Liver (tissue), 3 donors: ENCODE measurements around the gene CNGA3.

Experiments used
- EGR1 ChIP-seq, 2 donors: IDR thresholded peaks; 2 replicates each; pipeline ENCODE4 v1.6.1; 2016 to 2018; ENCODE audit warnings: antibody characterized with exemption in 2 of 2, low read depth in 2 of 2
- GABPA ChIP-seq, 2 donors: IDR thresholded peaks in 1 of 2; conservative IDR thresholded peaks in 1 of 2; 2 replicates each; pipeline ENCODE4 v1.6.1; 2016; ENCODE audit warnings: antibody characterized with exemption in 2 of 2, mild to moderate bottlenecking in 1 of 2, moderate library complexity in 1 of 2
- HNF4A ChIP-seq, 2 donors: conservative IDR thresholded peaks; 2 replicates each; pipeline ENCODE4 v1.6.1; 2016; ENCODE audit warnings: antibody characterized with exemption in 2 of 2, mild to moderate bottlenecking in 2 of 2
- HNF4G ChIP-seq: IDR thresholded peaks from 2 replicates; pipeline ENCODE4 v1.6.1; 2016; ENCODE audit warnings: antibody characterized with exemption
- RAD21 ChIP-seq, 2 donors: IDR thresholded peaks; 2 replicates each; pipeline ENCODE4 v1.6.1; 2016; ENCODE audit warnings: antibody characterized with exemption in 2 of 2, mild to moderate bottlenecking in 2 of 2
- RXRA ChIP-seq, 2 donors: IDR thresholded peaks; 2 replicates each; pipeline ENCODE4 v1.6.1; 2017 to 2018; ENCODE audit warnings: antibody characterized with exemption in 2 of 2, mild to moderate bottlenecking in 1 of 2
- SP1 ChIP-seq: IDR thresholded peaks from 2 replicates; pipeline ENCODE4 v1.6.1; 2018; ENCODE audit warnings: antibody characterized with exemption, mild to moderate bottlenecking
- TAF1 ChIP-seq: conservative IDR thresholded peaks from 2 replicates; pipeline ENCODE4 v1.6.1; 2016; ENCODE audit warnings: antibody characterized with exemption, mild to moderate bottlenecking
- YY1 ChIP-seq: IDR thresholded peaks from 2 replicates; pipeline ENCODE4 v1.6.1; 2016; ENCODE audit warnings: antibody characterized with exemption, mild to moderate bottlenecking
- TF ChIP-seq, protein P1 (sequence below): fragments of 150-350 bp; IDR thresholded peaks from 2 replicates; pipeline ENCODE4 v1.5.1; 2017; ENCODE audit warnings: improper control_type of control experiment, low read depth, low read length; ENCODE audit not compliant: missing input control
- TF ChIP-seq, protein P2 (sequence below): IDR thresholded peaks from 2 replicates; pipeline ENCODE4 v1.6.1; 2016; ENCODE audit warnings: antibody characterized with exemption
- TF ChIP-seq, protein P3 (sequence below): IDR thresholded peaks from 2 replicates; pipeline ENCODE4 v1.6.1; 2016; ENCODE audit warnings: antibody characterized with exemption
- TF ChIP-seq, protein P4 (sequence below): IDR thresholded peaks from 2 replicates; pipeline ENCODE4 v1.6.1; 2016; ENCODE audit warnings: antibody characterized with exemption, mild to moderate bottlenecking
- TF ChIP-seq, protein P5 (sequence below): IDR thresholded peaks from 2 replicates; pipeline ENCODE4 v1.6.1; 2016; ENCODE audit warnings: antibody characterized with exemption
- donor health status: healthy.
- donor health status: healthy.

DNA sequence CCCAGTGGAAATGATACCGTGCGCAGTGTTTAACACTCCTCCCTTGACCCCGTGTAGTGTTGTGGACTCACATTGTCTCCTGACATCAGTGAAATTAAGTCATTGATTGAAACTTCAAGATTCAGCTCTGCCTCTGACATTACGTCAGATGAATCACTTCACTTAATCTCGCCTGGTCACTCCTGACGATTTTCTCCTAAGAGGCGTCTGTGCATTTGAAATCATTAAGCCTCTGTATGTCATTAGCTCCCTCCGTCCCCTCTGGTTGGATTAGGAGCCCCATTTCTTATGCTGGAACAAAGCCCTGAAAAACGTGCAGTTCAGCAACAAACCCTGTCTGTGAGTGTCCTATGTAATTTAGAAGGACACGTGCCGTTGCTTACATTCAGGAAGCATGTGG lies 36.7 kb upstream of the CNGA3 start:
- TF ChIP-seq, protein P1, sequence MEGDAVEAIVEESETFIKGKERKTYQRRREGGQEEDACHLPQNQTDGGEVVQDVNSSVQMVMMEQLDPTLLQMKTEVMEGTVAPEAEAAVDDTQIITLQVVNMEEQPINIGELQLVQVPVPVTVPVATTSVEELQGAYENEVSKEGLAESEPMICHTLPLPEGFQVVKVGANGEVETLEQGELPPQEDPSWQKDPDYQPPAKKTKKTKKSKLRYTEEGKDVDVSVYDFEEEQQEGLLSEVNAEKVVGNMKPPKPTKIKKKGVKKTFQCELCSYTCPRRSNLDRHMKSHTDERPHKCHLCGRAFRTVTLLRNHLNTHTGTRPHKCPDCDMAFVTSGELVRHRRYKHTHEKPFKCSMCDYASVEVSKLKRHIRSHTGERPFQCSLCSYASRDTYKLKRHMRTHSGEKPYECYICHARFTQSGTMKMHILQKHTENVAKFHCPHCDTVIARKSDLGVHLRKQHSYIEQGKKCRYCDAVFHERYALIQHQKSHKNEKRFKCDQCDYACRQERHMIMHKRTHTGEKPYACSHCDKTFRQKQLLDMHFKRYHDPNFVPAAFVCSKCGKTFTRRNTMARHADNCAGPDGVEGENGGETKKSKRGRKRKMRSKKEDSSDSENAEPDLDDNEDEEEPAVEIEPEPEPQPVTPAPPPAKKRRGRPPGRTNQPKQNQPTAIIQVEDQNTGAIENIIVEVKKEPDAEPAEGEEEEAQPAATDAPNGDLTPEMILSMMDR = no peak
- TF ChIP-seq GABPA (IDR thresholded peaks at IDR 0.05 in 1 of 2, conservative IDR thresholded peaks at IDR 0.05 in 1 of 2) = no peak
- no peak for TF ChIP-seq RAD21 (IDR thresholded peaks at IDR 0.05)
- TF ChIP-seq YY1 = no peak
- TF ChIP-seq, protein P2, sequence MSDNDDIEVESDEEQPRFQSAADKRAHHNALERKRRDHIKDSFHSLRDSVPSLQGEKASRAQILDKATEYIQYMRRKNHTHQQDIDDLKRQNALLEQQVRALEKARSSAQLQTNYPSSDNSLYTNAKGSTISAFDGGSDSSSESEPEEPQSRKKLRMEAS = no peak
- no peak for TF ChIP-seq SP1
- TF ChIP-seq, protein P3, sequence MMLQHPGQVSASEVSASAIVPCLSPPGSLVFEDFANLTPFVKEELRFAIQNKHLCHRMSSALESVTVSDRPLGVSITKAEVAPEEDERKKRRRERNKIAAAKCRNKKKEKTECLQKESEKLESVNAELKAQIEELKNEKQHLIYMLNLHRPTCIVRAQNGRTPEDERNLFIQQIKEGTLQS = no peak
- TF ChIP-seq, protein P4, sequence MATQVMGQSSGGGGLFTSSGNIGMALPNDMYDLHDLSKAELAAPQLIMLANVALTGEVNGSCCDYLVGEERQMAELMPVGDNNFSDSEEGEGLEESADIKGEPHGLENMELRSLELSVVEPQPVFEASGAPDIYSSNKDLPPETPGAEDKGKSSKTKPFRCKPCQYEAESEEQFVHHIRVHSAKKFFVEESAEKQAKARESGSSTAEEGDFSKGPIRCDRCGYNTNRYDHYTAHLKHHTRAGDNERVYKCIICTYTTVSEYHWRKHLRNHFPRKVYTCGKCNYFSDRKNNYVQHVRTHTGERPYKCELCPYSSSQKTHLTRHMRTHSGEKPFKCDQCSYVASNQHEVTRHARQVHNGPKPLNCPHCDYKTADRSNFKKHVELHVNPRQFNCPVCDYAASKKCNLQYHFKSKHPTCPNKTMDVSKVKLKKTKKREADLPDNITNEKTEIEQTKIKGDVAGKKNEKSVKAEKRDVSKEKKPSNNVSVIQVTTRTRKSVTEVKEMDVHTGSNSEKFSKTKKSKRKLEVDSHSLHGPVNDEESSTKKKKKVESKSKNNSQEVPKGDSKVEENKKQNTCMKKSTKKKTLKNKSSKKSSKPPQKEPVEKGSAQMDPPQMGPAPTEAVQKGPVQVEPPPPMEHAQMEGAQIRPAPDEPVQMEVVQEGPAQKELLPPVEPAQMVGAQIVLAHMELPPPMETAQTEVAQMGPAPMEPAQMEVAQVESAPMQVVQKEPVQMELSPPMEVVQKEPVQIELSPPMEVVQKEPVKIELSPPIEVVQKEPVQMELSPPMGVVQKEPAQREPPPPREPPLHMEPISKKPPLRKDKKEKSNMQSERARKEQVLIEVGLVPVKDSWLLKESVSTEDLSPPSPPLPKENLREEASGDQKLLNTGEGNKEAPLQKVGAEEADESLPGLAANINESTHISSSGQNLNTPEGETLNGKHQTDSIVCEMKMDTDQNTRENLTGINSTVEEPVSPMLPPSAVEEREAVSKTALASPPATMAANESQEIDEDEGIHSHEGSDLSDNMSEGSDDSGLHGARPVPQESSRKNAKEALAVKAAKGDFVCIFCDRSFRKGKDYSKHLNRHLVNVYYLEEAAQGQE = no peak
- TF ChIP-seq RXRA (IDR thresholded peaks at IDR 0.05) = no peak
- TF ChIP-seq TAF1 = no peak
- TF ChIP-seq HNF4A (conservative IDR thresholded peaks at IDR 0.05) = no peak
- TF ChIP-seq EGR1 (IDR thresholded peaks at IDR 0.05; ENCODE audit: low read depth in 2 of 2) = no peak
- TF ChIP-seq, protein P5, sequence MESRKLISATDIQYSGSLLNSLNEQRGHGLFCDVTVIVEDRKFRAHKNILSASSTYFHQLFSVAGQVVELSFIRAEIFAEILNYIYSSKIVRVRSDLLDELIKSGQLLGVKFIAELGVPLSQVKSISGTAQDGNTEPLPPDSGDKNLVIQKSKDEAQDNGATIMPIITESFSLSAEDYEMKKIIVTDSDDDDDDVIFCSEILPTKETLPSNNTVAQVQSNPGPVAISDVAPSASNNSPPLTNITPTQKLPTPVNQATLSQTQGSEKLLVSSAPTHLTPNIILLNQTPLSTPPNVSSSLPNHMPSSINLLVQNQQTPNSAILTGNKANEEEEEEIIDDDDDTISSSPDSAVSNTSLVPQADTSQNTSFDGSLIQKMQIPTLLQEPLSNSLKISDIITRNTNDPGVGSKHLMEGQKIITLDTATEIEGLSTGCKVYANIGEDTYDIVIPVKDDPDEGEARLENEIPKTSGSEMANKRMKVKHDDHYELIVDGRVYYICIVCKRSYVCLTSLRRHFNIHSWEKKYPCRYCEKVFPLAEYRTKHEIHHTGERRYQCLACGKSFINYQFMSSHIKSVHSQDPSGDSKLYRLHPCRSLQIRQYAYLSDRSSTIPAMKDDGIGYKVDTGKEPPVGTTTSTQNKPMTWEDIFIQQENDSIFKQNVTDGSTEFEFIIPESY = no peak
- no peak for TF ChIP-seq HNF4G
